UCSD-AML1 (cell line): ENCODE results near the gene EMC7.
"Not testable (repeated sequence)": the region's sequence is repeated elsewhere in the genome, so short reads cannot be mapped to it uniquely, and the experiment has no call there.

Source experiments
- DNase-seq: peaks from one replicate; lab custom pipeline; 2025; ENCODE audit not compliant: unreplicated experiment; lab: John Stamatoyannopoulos, UW

The EMC7 gene

DNA sequence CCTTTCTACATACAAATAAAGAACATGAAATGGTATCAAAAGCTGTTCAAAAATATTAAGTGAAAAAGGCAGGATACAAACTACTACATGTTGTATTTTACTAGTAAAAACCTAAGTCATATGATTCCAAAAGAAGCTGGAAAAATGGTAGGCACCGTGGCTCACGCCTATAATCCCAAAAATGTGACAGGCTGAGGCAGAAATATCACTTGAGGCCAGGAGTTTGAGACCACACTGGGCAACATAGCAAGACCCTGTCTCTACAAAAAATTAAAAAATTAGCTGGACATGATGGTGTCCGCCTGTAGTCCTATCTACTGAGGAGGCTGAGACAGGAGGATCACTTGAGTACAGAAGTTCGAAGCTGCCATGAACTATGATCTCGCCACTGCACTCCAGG lies 1.7 kb downstream of the EMC7 start:
- no peak for DNase-seq

DNA sequence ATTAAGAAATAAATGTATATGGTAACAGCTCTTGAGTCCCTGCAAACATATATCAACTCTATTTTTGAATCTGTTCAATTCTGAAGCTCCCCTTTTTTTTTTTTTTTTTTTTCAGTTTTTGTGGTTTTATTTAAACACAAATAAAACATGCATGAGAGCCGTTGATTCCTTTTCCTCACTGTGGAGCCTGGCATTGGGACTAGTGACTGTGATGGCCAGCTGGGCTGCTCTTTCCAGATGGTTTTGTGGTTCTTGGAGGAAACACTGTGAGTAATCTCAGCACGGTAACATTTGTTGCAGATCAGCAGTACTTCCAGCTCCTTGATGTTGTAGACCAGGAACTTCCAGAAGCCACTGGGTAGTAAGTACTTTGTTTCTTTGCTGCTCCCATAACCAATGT lies 15.9 kb downstream of the EMC7 start:
- no peak for DNase-seq

DNA sequence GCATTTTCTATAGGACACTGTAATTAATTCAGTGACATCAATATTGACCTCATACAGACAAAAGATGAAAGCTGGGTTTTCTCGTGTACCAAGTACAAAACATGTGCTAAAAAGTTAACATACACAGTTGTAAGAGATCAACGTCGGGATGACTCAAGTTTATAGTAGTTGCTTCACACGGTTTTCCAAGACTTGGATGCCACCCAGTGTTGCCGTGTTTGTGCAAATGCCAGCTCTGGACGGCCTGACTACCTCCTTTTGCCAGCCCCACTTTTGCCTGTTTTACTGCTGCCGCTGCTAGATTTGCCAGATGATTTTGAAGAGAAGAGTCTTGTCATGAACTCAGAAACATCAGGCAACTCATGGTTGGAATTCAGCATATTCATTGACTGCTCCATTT lies 17.6 kb downstream of the EMC7 start:
- no peak for DNase-seq

DNA sequence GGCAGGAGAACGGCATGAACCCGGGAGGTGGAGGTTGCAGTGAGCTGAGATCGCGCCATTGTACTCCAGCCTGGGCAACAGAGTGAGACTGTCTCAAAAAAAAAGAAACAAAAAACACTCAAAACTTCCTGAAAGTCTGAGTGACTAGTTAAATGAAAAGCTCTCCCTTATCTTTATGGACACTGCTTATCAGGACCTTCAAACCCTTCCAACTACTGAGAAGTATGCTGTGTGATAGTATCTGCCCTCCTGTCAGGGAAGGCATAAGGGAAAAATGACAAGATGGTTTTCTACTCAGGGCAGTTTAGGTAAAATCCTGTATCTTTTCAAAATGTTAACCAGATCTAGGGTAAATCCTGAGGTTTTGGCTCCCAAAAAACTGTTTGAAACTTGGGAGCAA lies 21.8 kb downstream of the EMC7 start:
- DNase-seq: no peak

DNA sequence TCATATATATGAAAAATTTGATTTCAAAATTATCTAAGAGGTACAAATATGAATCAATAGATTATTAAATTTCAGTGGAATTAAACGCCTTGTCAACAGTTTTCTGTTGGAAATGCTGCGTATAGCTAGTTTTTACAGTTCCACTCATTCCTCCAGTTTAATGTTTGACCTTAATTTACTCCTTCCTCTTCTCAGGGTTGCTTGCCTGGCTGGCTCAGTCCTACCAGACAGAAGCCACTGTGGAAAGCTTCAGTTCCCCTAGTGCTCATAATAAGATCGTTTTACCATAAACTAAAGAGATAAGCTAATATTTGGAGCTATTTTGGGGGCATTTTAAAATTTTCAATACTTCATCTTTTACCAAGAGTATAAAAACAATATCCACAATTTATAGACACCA lies 22.8 kb downstream of the EMC7 start:
- DNase-seq: no peak

DNA sequence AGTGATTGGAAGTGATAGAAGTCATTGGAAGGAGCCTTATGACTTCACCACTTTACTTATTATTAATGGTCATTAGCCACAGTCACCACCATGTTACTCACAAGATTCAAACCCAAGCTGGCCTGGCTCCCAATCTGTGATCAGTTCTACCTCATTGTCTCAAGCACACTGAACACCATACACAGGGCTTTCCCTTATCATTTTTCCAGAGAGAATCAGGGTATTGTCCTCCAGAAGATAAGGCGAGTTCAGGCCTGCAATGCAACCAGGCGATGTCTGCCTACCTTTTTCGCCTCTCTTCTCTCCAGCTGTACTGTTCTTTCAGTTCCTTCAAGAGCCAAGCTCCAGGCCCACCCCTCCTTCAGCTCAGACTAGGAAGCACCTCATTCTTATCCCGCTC lies 24.9 kb downstream of the EMC7 start:
- DNase-seq: no peak

DNA sequence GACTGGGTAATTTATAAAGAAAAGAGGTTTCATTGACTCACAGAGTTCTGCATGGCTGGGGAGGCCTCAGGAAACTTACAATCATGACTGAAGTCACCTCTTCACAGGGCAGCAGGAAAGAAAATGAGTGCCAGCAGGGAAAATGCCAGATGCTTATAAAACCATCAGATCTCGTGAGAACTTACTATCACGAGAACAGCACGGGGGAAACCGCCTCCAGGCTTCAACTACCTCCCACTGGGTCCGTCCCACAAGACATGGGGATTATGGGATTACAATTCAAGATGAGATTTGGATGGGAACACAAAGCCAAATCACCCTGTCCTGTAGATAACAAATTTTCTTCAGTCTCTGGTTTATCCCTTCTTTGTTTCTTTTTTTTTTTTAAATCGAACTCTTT lies 31.7 kb downstream of the EMC7 start:
- no peak for DNase-seq

DNA sequence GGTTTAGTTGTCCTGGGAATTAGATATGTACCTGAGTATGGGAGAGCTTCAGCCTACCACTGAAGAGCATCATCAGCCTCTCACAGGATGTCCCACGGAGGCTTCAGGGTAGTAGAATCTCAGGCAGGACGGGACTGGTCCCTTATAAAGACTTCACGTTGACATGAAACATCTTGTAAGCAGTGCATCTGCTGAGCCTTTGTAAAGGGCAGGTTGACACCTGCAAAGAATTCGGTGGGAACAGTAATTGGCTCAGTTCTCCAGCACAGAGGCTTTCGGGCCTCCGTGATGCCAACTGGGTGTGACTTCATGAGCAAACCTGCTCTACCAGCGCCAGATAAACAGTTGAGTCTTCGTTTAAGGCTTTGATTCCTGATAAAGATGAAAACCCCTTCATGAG lies 35.7 kb downstream of the EMC7 start:
- no peak for DNase-seq

DNA sequence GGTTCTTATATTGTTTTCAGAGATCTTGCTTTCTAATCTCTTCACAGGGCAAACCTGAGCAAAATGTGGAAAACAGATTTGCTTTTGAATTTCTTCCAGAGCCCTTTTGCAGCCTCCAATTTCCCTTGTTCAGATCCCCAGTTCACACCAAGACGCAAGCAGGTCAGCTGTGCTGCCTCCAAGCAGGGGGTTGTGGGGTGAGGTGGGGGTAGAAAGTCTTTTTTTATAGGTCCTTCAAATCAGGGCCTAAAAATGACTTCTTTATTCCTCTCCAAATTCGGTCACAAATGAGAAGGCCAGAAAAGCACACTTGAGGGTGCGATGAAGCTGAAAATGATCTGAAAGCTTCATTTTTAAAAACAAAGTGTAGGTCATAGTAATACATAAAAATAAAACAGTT lies 36.4 kb downstream of the EMC7 start:
- DNase-seq: no peak

DNA sequence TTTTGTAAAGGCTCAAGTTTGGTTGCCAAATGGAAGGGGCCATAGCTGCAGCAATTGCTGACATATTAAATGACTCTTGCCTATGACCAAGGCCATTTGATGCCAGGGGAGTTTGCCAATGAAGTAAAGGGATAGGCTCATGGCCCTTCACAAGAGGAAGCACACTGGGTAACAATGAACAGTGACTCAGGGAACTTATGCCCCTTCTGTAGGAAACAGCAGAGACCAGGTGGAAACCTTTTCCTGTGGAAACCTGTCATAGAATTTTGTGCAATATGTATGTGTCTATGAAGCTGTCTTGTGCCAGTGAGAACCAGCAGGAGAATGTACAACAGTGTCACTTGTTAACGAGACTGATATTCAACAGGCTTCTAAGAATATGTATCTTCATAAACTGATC lies 37.2 kb downstream of the EMC7 start:
- no peak for DNase-seq

DNA sequence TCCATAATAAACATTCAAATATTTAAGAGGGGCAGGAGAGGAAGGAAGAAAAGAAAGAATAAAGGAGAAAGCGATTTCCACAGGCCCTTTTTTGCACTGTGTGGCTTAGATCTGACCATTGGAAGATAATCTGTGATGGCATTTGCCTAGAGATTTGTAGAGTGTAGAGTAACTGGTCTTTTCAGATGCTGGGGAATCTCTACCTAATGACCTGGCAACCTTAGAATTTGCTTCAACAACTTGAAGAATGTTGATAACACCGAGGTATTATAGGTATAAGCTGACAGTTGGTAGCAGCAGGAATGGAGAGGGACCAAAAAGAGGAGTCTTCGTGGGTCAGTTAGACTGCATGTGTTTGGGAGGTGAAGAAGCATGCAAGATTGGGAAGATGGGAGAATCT lies 41.7 kb downstream of the EMC7 start:
- no peak for DNase-seq

DNA sequence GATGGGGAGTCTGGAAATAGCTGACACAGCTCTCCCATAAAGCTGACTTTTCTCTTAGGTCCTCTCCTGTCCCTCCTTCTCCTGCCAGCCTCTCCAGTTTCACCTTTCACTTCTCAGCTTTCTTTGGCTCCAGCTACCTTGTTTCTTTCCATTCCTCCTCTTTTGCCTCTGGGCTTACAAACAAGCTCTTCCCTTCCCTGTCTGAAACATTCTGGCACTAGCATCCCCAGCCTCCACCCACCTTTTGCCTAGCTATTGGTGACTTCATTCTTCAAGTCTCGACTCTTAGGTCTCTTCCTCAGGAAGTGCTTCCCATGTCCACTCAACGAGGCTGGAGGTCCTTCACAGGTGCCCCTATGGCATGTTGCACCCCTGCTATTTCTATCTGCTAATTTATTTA lies 42.2 kb downstream of the EMC7 start:
- no peak for DNase-seq

DNA sequence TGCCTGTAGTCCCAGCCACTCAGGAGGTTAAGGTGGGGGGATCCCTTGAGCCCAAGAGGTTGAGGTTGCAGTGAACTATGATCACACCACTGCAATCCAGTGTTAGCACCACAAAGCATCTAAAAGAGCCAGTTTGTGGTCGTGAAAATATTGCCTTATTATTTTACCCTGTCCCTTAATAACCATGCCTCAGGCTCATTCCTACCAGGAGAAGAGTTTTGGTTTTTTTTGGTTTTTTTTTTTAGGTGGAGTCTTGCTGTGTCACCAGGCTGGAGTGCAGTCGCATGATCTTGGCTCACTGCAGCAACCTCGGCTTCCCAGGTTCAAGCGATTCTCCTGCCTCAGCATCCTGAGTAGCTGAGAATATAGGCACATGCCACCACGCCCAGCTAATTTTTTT lies 44.8 kb downstream of the EMC7 start:
- no peak for DNase-seq

DNA sequence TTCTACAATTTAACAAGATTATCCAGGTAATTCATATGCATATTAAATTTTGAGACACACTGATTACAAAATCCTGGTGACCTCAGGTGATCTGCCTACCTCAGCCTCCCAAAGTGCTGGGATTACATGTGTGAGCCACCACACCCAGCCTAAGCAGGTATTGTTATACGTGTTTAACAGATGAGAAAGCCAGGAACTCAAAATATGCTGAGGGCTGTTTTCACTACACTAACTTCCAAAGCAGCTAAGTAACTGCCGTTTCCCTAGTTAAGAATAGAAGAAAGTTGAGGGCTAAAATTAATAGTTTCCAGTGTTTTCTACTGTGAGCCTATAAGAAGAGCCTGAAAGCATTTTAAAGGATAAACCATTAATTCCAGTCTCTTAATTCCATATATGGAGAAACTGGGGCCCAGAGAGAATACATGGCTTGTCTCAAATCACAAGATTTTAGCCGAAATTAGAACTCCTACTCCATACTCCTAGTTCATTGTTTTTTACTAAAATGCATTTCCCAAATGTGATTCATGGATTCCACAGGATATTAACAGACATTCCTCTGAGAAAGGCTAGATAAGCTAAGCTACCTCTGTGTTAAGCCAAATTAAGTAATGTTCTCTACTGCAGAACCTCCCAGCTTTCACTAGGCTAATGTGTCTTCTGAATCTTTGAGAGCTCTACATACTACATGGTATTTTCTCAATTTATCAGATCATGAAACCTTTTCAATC lies 45.6 kb downstream of the EMC7 start:
- DNase-seq: no peak

DNA sequence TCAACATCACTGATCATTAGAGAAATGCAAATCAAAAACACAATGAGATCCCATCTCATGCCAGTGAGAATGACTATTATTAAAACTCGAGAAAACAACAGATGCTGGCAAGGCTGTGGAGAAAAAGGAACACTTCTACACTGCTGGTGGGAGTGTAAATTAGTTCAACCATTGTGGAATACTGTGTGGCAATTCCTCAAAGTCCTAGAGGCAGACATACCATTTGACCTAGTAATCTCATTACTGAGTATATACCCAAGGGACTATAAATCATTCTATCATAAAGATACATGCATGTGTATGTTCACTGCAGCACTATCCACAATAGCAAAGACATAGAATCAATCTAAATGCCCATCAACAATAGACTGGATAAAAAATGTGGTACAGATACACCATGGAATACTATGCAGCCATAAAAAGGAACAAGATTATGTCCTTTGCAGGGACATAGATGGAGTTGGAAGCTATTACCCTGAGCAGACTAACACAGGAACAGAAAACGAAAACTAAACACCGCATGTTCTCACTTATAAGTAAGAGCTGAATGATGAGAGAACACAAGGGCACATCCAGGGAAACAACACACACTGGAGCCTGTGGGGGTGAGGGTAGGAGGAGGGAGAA lies 47.5 kb downstream of the EMC7 start:
- DNase-seq: no peak

DNA sequence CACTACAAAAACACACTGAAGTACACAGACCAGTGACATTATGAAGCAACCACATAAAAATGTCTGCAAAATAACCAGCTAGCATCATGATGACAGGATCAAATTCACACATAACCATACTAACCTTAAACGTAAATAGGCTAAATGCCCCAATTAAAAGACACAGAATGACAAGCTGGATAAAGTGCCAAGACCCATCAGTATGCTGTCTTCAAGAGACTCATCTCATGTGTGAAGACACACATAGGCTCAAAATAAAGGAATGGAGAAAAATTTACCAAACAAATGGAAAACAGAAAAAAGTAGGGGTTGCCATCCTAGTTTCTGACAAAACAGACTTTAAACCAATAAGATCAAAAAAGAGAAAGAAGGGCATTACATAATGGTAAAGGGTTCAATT lies 51.3 kb downstream of the EMC7 start:
- DNase-seq: not testable (repeated sequence)

DNA sequence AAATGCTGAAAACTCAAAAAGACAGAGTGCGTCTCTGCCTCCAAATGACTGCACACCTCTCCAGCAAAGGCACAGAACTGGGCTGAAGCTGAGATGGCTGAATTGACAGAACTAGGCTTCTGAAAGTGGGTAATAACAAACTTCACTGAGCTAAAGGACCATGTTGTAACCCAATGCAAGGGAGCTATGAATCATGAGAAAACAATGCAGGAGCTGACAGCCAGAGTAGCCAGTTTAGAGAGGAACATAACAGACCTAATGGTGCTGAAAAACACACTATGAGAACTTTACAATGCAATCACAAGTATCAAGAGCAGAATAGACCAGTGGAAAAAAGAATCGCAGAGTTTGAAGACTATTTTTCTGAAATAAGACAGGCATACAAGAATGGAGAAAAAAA lies 52.5 kb downstream of the EMC7 start:
- DNase-seq: no peak

DNA sequence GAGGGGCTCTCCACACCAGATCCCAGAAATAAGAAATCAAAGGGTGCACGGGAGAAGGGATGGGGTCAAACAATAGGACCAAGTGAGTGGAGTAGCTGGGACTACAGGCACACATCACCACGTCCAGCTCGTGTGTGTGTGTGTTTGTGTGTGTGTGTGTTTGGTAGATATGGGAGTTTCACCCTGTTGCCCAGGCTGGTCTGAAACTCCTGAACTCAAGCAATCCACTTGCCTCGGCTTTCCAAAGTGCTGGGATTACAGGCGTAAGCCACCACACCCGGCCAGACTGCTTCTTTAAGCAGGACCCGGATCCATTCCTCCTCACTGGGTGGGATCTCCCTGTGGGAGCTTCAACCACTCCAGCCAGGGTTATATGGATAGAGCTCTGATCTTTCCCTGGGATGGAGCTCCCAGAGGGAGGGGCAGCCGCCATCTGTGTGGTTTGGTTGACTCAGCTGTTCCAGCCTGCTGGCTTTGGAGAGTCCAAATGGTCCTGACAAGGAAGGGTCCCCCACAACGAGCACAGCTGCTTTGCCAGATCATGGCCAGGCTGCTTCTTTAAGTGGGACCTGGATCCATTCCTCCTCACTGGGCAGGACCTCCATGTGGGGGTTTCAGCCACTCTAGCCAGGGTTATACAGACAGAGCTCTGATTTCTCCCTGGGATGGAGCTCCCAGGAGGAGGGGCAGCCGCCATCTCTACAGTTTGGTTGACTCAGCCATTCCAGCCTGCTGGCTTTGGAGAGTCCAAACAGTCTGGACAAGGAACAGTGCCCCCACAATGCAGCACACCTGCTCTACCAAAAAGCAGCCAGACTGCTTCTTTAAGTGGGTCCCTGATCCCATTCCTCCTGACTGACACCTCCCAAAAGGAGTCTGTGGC lies 53.5 kb downstream of the EMC7 start:
- no peak for DNase-seq

DNA sequence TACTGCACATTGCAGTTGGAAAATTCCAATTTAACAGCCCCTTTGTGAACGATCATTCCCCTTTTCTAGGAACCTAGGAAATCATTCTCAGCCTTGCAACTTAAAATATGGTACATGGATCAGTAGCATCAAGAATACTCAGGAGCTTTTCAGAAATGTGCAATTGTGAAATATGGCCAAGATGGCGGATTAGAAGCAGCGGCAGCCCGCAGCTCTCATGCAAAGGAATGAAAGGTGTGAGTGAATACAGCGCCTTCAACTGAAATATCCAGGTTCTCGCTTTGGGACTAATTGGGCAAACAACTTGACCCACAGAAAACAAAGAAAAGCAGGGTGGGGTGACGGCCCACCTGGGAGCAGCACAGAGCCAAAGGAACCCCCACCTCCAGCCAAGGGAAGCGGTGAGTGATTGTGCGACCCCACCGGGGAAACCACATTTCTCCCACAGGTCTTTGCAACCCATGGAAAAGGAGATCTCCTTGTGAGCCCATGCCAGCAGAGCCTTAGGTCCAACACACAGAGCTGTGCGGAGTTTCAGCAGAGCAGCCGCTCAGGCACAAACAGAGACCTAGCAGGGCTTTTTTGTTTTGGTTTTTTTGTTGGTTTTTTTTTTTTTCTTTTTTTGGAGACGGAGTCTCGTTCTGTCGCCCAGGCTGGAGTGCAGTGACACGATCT lies 55.1 kb downstream of the EMC7 start:
- no peak for DNase-seq

DNA sequence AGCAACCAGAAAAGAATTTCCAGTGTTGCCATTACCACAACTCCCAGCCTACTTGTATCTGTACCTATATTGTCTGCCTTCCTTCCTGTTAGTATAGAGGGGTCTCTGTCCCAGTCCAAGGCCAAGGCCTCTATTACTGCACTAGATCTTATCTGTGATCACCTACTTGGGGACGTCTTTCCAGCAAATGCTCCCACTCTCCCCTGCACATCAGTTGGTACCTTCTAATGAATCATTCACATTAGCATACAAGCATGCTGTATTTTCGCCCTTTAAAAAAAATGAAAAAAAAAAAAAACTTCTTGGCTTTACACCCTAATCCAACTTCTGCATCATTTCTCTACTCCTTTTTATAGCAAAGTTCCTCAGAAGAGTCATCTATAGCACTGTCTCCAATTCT lies 57.8 kb downstream of the EMC7 start:
- DNase-seq: no peak

DNA sequence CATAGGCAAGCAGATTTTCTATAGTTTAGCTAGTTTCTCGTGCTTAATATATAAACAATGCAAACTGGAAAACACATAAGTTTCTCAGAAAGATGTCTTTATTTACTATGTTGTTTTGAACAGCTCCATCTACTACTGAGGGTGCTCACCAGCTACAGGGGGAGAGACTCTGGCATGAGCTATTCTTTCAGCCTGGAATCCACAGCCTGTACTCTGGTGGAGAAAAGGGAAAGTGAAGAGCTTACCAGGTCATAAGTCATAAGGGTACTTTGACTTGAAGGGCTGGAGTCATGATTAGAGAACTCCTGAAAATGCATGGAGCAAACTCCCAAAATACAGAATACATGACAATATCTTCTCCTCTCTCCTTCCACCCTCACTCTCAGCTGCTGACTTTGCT lies 58.3 kb downstream of the EMC7 start:
- no peak for DNase-seq

DNA sequence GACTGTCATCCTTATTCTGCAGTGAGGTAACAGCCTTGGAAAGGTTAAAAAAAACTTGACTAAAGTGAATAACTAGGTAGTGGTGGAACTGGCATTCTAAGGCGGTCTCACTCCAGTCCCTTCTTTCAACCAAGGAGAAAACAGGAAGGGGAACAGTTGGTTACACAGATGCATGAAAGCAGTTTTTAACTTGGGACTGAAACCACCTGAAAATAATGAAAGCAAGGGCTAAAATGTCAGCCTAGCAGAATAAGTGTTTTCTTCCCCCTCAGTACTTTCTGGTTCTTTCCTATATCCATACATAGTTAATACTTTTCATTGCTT lies 61.9 kb downstream of the EMC7 start:
- DNase-seq: no peak
